Neural cell (in vitro differentiated cells): ENCODE results near the gene IREB2. TPM values are rescaled to one million over a fixed set of nuclear protein-coding genes. Genes with fewer than 3 reads are reported as not detected.

Experiments used
- H2AFZ ChIP-seq: fragments of 200-600, 300-800 bp; sonication (generic), shearing (Covaris generic); 2 replicates; pipeline ENCODE4 v1.6.0; 2014; ENCODE audit warnings: low read depth, mild to moderate bottlenecking, antibody characterized with exemption, low read length, moderate library complexity
- H3F3A ChIP-seq: fragments of 200-600 bp; shearing (Covaris generic); 2 replicates; pipeline ENCODE4 v1.6.1; 2016; ENCODE audit warnings: mild to moderate bottlenecking, moderate library complexity, mixed read lengths, antibody characterized with exemption, low read length; ENCODE audit not compliant: insufficient read depth, poor library complexity, severe bottlenecking
- H3K27ac ChIP-seq: fragments of 200-600, 300-800 bp; sonication (generic), shearing (Covaris generic); 2 replicates; pipeline ENCODE4 v1.5.1; 2014; ENCODE audit warnings: mild to moderate bottlenecking, low read length, moderate library complexity
- H3K27me3 ChIP-seq: fragments of 300-800, 200-600 bp; sonication (generic), shearing (Covaris generic); 2 replicates; pipeline ENCODE4 v1.6.0; 2014; ENCODE audit warnings: mild to moderate bottlenecking, low read depth, low read length, moderate library complexity; ENCODE audit not compliant: insufficient read depth
- H3K36me3 ChIP-seq: fragments of 300-800, 200-600 bp; sonication (generic), shearing (Covaris generic); 2 replicates; pipeline ENCODE4 v1.5.1; 2014; ENCODE audit warnings: mild to moderate bottlenecking, antibody characterized with exemption, low read length, moderate library complexity; ENCODE audit not compliant: insufficient read depth
- H3K4me2 ChIP-seq: fragments of 300-800, 200-600 bp; sonication (generic), shearing (Covaris generic); 2 replicates; pipeline ENCODE4 v1.6.0; 2014; ENCODE audit warnings: mild to moderate bottlenecking, low read length
- H3K4me3 ChIP-seq: fragments of 300-800, 200-600 bp; sonication (generic), shearing (Covaris generic); 2 replicates; pipeline ENCODE4 v1.5.1; 2014; ENCODE audit warnings: mild to moderate bottlenecking, low read length, moderate library complexity
- H3K79me2 ChIP-seq: fragments of 200-600 bp; shearing (Covaris generic); replicated peaks from 2 replicates; pipeline ENCODE4 v1.6.0; 2014; ENCODE audit warnings: mild to moderate bottlenecking, low read length, moderate library complexity; ENCODE audit not compliant: insufficient read depth
- H3K9ac ChIP-seq: fragments of 300-800, 200-600 bp; sonication (generic), shearing (Covaris generic); 2 replicates; pipeline ENCODE4 v1.6.1; 2016; ENCODE audit warnings: mild to moderate bottlenecking, low read length, mixed read lengths
- H3K9me2 ChIP-seq: fragments of 200-600 bp; shearing (Covaris generic); 2 replicates; pipeline ENCODE4 v1.6.1; 2016; ENCODE audit warnings: mild to moderate bottlenecking, low read length, mixed read lengths; ENCODE audit not compliant: insufficient read depth
- H3K9me3 ChIP-seq: fragments of 200-600, 300-800 bp; sonication (generic), shearing (Covaris generic); 2 replicates; pipeline ENCODE4 v1.6.1; 2016; ENCODE audit warnings: mild to moderate bottlenecking, mixed run types, low read length, moderate library complexity, mixed read lengths
- H4K20me1 ChIP-seq: fragments of 200-600 bp; shearing (Covaris generic); 2 replicates; pipeline ENCODE4 v1.6.1; 2016; ENCODE audit warnings: mild to moderate bottlenecking, mixed run types; ENCODE audit not compliant: insufficient read depth
- EP300 ChIP-seq: fragments of 450-650 bp; conservative IDR thresholded peaks from 2 replicates; pipeline ENCODE4 v1.6.1; 2014; ENCODE audit warnings: antibody characterized with exemption, mild to moderate bottlenecking, moderate library complexity; ENCODE audit not compliant: poor library complexity, severe bottlenecking
- EZH2 ChIP-seq: fragments of 200-600, 300-800 bp; shearing (Covaris generic), sonication (generic); IDR thresholded peaks from 2 replicates; pipeline ENCODE4 v1.6.1; 2014; ENCODE audit warnings: antibody characterized with exemption, low read length, borderline replicate concordance, mild to moderate bottlenecking; ENCODE audit not compliant: insufficient read depth, poor library complexity, severe bottlenecking
- MXI1 ChIP-seq: fragments of 450-650 bp; conservative IDR thresholded peaks from 2 replicates; pipeline ENCODE4 v1.6.1; 2014; ENCODE audit warnings: antibody characterized with exemption, mild to moderate bottlenecking; ENCODE audit not compliant: poor library complexity, severe bottlenecking
- POLR2AphosphoS5 ChIP-seq: IDR thresholded peaks from 2 replicates; pipeline ENCODE4 v1.6.1; 2012
- RAD21 ChIP-seq: fragments of 450-650 bp; conservative IDR thresholded peaks from 2 replicates; pipeline ENCODE4 v1.6.1; 2014; ENCODE audit warnings: antibody characterized with exemption, mild to moderate bottlenecking, moderate library complexity
- SMC3 ChIP-seq: fragments of 450-650 bp; conservative IDR thresholded peaks from 2 replicates; pipeline ENCODE4 v1.6.1; 2014; ENCODE audit warnings: antibody characterized with exemption, mild to moderate bottlenecking, moderate library complexity; ENCODE audit not compliant: poor library complexity
- TAF1 ChIP-seq: IDR thresholded peaks from 2 replicates; pipeline ENCODE4 v1.6.1; 2012; ENCODE audit warnings: low read depth
- polyA plus RNA-seq: library from polyadenylated mRNA; depleted of rRNA; stranded (reverse); fragments of >200 nt; gene quantifications from 2 replicates; pipeline ENCODE4 v1.2.3, GENCODE V29; 2014
- TF ChIP-seq, protein P1 (sequence below): IDR thresholded peaks from 2 replicates; pipeline ENCODE4 v1.6.1; 2012; ENCODE audit warnings: borderline replicate concordance
- TF ChIP-seq, protein P2 (sequence below): fragments of 450-650 bp; IDR thresholded peaks from 2 replicates; pipeline ENCODE4 v1.5.1; 2014; ENCODE audit warnings: antibody characterized with exemption, mild to moderate bottlenecking, moderate library complexity; ENCODE audit not compliant: poor library complexity, severe bottlenecking

The IREB2 gene
- polyA plus RNA-seq, 1 donor from 2014 or later: 45.5 TPM

DNA sequence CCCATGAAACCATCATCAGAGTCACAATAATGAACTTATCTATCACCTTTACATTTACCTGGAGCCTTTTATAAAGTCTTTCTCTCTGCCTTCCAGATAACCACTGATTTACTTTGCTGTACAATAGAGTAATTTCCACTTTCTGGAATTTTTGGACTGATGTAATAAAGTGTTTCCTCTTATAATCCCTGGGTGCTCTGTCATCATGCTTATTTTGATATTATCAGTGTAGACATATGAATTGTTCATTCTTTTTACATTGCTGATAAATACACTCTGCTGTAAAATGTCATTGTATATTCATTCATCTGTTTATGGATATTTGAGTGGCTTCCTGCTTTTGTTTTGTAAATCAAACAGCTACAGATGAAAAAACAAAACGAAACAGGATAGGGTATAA lies 27.0 kb upstream of the IREB2 start:
- Histone ChIP-seq H3K36me3 (no peaks in the 10 kb centered on the region), H3K4me3 (no peak overlapping the region), H3K27me3 (no peaks in the 10 kb centered on the region), H4K20me1 (no peaks in the 10 kb centered on the region), H3K27ac (no peak overlapping the region), H3K9me3 (no peaks in the 10 kb centered on the region), H2AFZ (no peak overlapping the region), H3K79me2 (no peaks in the 10 kb centered on the region), H3K4me2 (no peak overlapping the region), H3K9me2 (no peaks in the 10 kb centered on the region), H3K9ac (no peak overlapping the region), H3F3A (no peaks in the 10 kb centered on the region)
- TF ChIP-seq, protein P1, sequence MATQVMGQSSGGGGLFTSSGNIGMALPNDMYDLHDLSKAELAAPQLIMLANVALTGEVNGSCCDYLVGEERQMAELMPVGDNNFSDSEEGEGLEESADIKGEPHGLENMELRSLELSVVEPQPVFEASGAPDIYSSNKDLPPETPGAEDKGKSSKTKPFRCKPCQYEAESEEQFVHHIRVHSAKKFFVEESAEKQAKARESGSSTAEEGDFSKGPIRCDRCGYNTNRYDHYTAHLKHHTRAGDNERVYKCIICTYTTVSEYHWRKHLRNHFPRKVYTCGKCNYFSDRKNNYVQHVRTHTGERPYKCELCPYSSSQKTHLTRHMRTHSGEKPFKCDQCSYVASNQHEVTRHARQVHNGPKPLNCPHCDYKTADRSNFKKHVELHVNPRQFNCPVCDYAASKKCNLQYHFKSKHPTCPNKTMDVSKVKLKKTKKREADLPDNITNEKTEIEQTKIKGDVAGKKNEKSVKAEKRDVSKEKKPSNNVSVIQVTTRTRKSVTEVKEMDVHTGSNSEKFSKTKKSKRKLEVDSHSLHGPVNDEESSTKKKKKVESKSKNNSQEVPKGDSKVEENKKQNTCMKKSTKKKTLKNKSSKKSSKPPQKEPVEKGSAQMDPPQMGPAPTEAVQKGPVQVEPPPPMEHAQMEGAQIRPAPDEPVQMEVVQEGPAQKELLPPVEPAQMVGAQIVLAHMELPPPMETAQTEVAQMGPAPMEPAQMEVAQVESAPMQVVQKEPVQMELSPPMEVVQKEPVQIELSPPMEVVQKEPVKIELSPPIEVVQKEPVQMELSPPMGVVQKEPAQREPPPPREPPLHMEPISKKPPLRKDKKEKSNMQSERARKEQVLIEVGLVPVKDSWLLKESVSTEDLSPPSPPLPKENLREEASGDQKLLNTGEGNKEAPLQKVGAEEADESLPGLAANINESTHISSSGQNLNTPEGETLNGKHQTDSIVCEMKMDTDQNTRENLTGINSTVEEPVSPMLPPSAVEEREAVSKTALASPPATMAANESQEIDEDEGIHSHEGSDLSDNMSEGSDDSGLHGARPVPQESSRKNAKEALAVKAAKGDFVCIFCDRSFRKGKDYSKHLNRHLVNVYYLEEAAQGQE: no peak
- no peak for TF ChIP-seq TAF1
- TF ChIP-seq, protein P2, sequence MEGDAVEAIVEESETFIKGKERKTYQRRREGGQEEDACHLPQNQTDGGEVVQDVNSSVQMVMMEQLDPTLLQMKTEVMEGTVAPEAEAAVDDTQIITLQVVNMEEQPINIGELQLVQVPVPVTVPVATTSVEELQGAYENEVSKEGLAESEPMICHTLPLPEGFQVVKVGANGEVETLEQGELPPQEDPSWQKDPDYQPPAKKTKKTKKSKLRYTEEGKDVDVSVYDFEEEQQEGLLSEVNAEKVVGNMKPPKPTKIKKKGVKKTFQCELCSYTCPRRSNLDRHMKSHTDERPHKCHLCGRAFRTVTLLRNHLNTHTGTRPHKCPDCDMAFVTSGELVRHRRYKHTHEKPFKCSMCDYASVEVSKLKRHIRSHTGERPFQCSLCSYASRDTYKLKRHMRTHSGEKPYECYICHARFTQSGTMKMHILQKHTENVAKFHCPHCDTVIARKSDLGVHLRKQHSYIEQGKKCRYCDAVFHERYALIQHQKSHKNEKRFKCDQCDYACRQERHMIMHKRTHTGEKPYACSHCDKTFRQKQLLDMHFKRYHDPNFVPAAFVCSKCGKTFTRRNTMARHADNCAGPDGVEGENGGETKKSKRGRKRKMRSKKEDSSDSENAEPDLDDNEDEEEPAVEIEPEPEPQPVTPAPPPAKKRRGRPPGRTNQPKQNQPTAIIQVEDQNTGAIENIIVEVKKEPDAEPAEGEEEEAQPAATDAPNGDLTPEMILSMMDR: no peak
- TF ChIP-seq RAD21: no peak
- no peak for TF ChIP-seq SMC3
- no peak for TF ChIP-seq EZH2
- no peak for TF ChIP-seq POLR2AphosphoS5
- TF ChIP-seq EP300: no peak
- TF ChIP-seq MXI1: no peak

DNA sequence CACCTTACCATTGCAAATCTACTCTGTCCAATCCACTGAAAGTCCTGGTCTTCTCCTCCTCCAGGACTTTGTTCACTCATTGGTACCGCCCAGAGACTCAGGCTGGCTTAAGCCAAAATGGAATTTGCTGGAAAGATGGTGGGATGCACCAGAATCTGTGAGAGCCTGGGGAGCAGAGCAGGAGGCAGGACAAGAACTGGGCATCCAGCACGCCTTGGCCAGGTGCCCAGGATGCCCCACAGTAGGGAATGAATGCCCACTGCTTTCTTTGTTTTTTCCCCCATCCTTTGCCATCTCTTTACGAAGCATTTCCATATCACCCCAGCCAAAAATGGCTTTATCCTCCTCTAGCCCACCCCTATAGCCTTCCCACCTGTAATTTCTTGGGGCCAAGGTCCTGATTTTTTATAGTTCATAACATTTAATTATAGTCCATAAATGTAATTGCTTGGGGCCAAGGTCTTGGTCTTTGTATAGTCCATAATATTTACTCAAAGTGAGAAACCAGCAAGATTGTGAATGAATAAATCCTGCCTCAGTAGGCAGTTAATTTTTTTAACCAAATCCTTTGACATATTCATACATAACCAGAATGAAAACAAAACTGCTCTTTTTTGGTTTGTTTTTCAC lies 23.3 kb upstream of the IREB2 start:
- Histone ChIP-seq H3K79me2 (no peaks in the 10 kb centered on the region), H3K4me2 (no peak overlapping the region), H3K9ac (no peak overlapping the region), H3K27me3 (no peaks in the 10 kb centered on the region), H3K9me2 (no peaks in the 10 kb centered on the region), H2AFZ (no peak overlapping the region), H3K36me3 (no peaks in the 10 kb centered on the region), H3K4me3 (no peak overlapping the region), H3F3A (no peaks in the 10 kb centered on the region), H4K20me1 (no peaks in the 10 kb centered on the region), H3K27ac (no peak overlapping the region), H3K9me3 (no peaks in the 10 kb centered on the region)
- TF ChIP-seq RAD21 (no peak), EZH2 (no peak), TAF1 (no peak)
